ENCODE data around the gene NAT14.

The NAT14 gene

DNA sequence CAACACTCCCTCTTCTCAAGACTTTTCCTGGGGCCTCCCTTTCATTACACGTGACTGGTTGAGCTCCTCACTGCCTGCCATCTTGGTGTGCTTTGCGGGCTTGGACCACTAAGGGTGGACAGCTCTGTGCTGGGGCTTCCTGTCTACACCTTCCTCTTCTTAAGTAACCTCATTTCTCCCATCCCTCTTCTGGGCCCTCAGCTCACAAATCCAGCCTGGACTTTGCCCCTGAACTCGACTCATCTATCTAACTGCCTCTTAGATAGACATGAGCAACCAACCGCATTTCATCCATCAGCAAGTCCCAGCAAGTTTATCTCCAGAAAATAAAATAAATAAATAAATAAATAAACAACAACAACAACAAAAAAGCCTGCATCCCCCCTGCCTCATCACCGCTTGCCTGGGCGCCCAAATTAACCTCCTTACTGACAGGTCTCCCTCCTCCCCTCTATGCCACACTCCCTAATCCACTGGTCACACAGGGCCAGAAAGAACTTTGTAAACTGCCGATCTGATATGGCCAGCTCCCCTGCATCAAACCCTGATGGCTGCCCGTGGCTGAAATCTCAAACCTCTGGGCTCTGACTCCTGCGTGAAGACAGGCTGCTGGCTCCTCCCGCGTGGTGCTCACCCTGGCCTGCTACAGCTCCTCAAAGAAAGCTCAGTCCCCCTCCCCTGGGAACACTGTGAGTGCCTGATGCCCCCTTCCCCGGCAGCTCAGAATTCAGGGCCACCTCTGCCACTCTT is 31.3 kb upstream of the NAT14 start:
- in situ Hi-C loops (cut with HindIII; ENCODE audit: low sequenced_read_pairs): no loop called here
- DNase-seq (ENCODE audit: low read depth): no peak
- no peak overlapping the region for H3K4me3 ChIP-seq (ENCODE audit: low read depth, low read length)
- TF ChIP-seq, protein P1, sequence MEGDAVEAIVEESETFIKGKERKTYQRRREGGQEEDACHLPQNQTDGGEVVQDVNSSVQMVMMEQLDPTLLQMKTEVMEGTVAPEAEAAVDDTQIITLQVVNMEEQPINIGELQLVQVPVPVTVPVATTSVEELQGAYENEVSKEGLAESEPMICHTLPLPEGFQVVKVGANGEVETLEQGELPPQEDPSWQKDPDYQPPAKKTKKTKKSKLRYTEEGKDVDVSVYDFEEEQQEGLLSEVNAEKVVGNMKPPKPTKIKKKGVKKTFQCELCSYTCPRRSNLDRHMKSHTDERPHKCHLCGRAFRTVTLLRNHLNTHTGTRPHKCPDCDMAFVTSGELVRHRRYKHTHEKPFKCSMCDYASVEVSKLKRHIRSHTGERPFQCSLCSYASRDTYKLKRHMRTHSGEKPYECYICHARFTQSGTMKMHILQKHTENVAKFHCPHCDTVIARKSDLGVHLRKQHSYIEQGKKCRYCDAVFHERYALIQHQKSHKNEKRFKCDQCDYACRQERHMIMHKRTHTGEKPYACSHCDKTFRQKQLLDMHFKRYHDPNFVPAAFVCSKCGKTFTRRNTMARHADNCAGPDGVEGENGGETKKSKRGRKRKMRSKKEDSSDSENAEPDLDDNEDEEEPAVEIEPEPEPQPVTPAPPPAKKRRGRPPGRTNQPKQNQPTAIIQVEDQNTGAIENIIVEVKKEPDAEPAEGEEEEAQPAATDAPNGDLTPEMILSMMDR (IDR thresholded peaks at IDR 0.05; ENCODE audit: low read depth, low read length, missing control alignments): no peak

DNA sequence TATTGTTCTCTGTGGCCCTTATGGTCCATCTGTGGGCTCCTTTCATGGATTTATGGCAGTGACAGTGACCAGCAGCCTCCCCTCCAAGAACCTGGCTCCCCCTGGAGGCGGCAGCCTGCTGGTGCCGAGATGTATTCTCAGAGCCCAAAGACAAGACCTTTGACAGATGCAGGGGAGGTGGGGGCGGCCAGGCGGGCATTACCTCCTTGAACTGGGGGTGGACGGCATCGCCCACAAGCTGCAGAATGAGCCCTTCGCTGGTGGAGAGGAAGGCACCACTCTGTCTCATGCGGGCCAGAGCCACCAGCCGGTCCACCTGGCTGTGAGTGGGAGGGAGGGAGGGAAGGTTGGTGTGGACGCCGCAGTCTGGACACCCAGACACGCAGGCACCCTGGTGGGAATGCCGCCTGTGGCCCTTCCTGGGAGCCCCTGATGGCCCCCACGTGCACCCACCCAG is 30.2 kb upstream of the NAT14 start:
- TF ChIP-seq, protein P1 (IDR thresholded peaks at IDR 0.05; ENCODE audit: low read depth, low read length, missing control alignments): peak; percentile 75
- in situ Hi-C loops (cut with HindIII; ENCODE audit: low sequenced_read_pairs): no loop called here
- no peak overlapping the region for H3K4me3 ChIP-seq (ENCODE audit: low read depth, low read length)
- no peak for DNase-seq (ENCODE audit: low read depth)

DNA sequence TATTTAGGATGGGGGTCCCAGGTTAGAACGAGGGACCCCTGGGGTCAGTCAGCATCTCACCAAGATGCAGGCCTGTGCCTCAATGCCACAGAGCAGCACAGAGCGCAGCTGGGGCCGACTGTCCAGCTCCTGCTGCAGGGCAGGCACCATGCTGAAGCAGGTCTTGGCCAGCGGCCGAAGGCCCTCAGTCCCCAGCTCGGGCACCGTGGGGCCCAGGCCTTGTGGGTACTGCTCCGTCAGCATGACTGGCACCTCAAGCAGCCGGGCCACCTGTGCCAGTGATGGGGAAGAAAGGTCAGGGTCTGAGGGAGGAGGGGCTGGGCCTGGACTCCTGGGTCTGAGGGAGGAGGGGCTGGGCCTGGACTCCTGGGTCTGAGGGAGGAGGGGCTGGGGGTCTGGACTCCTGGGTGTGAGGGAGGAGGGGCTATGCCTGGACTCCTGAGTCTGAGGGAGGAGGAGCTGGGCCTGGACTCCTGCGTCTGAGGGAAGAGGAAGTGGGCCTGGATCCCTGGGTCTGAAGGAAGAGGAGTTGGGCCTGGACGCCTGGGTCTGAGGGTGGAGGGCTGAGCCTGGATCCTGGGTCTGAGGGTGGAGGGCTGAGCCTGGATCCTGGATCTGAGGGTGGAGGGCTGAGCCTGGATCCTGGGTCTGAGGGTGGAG is 29.3 kb upstream of the NAT14 start:
- in situ Hi-C loops (cut with HindIII; ENCODE audit: low sequenced_read_pairs): no loop called here
- H3K4me3 ChIP-seq (ENCODE audit: low read depth, low read length): no peak overlapping the region

DNA sequence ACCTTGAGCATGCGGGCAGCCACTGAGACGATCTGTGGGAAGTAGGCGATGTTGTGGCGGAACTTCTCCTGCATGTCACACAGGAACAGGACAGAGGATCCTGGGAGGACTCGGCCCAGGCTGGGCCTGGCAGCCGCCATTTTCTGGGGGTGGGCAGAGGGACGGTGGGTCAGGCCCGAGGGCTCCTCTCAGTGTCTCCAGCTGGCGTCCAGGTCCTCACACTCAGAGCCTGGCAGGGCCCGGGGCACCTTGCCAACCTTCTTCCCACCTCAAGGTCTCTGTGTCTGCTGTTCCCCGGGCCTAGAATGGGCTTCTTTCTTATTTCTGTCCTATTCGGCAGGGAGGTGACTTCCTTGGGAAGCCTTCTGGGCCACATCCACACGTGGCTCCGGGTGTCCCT is 28.6 kb upstream of the NAT14 start:
- DNase-seq (ENCODE audit: low read depth): no peak
- TF ChIP-seq, protein P1 (IDR thresholded peaks at IDR 0.05; ENCODE audit: low read depth, low read length, missing control alignments): no peak
- H3K4me3 ChIP-seq (ENCODE audit: low read depth, low read length): no peak overlapping the region
- in situ Hi-C loops (cut with HindIII; ENCODE audit: low sequenced_read_pairs): no loop called here

More for the DNA sequence above, 29.3 kb upstream of the NAT14 start:
- TF ChIP-seq, protein P1 (IDR thresholded peaks at IDR 0.05; ENCODE audit: low read depth, low read length, missing control alignments): no peak
- no peak for DNase-seq (ENCODE audit: low read depth)

DNA sequence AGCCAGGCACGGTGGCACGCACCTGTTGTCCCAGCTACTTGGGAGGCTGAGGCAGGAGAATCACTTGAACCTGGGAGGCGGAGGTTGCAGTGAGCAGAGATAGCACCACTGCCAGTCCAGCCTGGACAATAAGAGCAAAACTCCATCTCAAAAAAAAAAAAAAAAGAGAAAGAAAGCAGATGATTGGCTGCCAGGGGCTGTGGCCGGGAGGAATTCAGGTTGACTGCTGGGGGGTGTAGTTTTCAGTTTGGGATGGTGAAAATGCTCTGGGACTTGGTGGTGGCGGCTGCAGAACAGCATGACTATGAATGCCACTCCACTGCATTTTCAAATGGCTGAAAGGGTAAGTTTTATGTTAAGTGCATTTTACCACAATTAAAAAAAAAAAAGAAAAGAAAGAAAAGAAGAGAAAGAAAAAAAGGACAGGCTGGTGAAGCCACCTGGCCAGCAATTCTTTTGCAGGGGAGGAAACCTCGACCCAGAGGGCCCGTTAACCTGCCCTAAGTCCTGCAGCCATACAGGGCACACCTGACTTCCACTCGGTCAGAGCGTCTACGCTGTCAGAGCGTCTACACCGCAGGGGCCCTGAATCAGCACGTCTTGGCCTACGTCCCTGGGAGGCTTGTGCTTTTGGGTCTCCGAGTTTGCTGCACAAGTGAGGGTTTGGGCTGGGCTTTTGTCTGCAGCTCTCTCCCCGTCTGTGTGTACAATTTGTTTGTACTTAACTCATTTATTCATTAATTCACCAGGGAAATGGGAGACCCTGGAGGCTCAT is 27.1 kb upstream of the NAT14 start:
- TF ChIP-seq, protein P1 (IDR thresholded peaks at IDR 0.05; ENCODE audit: low read depth, low read length, missing control alignments): no peak
- no peak overlapping the region for H3K4me3 ChIP-seq (ENCODE audit: low read depth, low read length)
- in situ Hi-C loops (cut with HindIII; ENCODE audit: low sequenced_read_pairs): no loop called here
- DNase-seq (ENCODE audit: low read depth): no peak

DNA sequence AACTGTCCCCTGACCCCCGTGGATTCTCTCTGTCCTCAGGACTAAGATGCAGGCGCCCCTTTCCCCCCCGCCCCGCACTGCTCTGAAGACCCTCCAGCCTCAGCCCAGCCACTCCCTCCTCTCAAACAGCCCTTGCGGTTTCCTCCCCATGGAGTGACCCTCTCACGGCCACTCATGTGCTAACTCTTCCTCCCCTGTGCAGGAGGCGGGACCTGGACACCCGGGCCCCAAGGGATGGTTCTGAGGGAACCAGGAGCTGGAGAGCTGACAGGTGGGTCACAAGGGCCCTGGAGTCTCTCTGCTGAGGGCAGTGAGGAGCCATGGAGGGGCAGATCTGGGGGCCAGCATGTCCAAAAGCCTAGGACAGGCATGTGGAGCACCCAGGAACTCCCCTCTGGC is 25.4 kb upstream of the NAT14 start:
- H3K4me3 ChIP-seq (ENCODE audit: low read depth, low read length): no peak overlapping the region
- DNase-seq (ENCODE audit: low read depth): no peak
- in situ Hi-C loops (cut with HindIII; ENCODE audit: low sequenced_read_pairs): no loop called here
- TF ChIP-seq, protein P1 (IDR thresholded peaks at IDR 0.05; ENCODE audit: low read depth, low read length, missing control alignments): no peak
